ENCODE results near the gene GPR141. TPM values are rescaled to one million over a fixed set of nuclear protein-coding genes. Genes with fewer than 3 reads are reported as not detected.

The GPR141 gene
- total RNA-seq, 1 experiment from 2014 or later, result not detected

DNA sequence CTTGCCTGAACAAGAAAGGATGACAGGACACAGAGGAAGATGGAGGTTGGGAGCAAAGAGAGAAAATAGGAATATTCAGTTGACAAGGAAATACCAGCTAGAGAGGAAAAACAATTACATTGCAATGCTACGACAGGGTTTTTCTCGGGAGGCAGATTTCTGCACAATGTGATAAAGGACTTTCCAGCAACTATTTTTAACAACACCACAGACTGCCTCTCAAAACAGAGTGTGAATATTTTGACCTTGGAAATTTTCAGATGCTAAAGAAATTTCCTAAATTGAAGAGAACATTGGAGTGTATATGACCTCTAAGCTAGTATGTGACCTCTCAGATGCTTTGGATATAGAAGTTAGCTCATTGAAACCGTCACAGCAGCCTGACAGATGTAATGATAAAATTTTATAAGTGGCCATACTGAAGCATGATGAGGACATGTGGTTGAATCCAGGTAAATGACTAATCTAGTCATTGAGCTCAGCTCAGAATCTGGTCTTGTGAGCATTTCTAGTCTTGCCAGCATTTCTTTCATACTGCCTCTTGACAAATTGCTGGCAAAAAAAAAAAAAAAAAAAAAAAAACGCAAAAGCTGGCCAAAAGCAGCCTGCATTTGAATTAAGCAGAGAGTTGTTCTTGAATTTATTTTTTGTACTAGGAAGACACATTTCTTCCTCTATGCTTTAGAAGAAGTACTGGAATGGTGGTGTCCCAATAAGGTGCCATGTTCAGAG lies 24.4 kb downstream of the GPR141 start (continued):
- TF ChIP-seq, protein P1, sequence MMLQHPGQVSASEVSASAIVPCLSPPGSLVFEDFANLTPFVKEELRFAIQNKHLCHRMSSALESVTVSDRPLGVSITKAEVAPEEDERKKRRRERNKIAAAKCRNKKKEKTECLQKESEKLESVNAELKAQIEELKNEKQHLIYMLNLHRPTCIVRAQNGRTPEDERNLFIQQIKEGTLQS (IDR thresholded peaks at IDR 0.05), result no peak

DNA sequence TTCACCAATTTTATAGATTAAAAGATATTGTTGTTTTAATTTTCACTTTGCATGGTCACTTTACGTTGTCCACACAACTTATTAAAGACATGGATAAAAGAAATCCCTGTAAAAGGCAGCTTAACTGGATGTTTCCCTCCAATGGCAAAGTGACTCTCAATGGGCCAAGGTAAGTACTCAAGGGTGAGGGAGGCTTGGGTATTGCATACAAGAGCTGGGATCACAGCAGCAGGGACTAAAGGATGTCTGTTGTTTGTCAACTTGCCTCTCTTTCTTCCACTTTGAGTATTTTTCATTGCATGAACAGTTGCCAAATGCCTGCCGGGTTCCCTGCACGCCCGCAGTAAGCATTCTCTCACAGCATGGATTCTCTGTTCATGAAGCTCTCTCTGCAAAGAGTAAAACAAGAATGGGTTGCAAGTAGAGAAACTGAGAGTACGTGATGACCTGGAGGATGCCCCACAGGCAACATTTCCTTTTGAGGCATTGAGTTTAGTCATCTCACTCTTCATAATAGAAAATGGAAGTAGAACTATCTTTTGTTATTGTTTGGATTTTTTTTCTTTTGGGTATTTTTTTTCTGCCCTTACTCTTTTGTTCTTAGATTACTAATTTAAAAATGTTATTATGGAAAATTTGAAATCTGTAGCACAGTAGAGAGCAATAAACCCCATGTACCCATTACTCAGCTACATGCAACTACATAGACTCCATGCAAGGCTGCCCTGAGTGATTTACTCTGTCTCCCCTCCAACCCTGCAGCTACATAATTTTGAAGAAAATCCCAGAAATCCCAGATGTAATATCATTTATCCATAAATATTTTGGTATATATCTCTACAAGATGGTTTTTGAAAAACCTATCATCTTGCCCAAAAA lies 26.3 kb downstream of the GPR141 start:
- Histone ChIP-seq H4K20me1 (ENCODE audit: insufficient read depth) (no peaks in the 10 kb centered on the region), H3K27me3 (ENCODE audit: insufficient read depth, low read length) (no peaks in the 10 kb centered on the region; the same call in 1 of the 2 replicates), H3K79me2 (ENCODE audit: insufficient read depth, low read length) (no peaks in the 10 kb centered on the region), H3K9ac (ENCODE audit: low read length) (no peak overlapping the region), H3K4me3 (replicated peaks in 1 of 2; ENCODE audit: low read depth in 1 of 2, low read length in 2 of 2) (no peak overlapping the region), H3K27ac (ENCODE audit: low read depth, low read length) (no peak overlapping the region), H3K36me3 (ENCODE audit: control insufficient read depth in 1 of 2, insufficient read depth in 2 of 2, low read length in 2 of 2) (no peaks in the 10 kb centered on the region), H2AFZ (ENCODE audit: low read depth, low read length, poor library complexity, severe bottlenecking) (no peak overlapping the region), H3K9me3 (ENCODE audit: control insufficient read depth in 1 of 2, insufficient read depth in 1 of 2, low read depth in 1 of 2, low read length in 2 of 2) (no peaks in the 10 kb centered on the region), H3K4me2 (ENCODE audit: low read length) (no peak overlapping the region), H3K9me2 (ENCODE audit: insufficient read depth) (no peaks in the 10 kb centered on the region), H3K4me1 (ENCODE audit: control insufficient read depth in 1 of 2, insufficient read depth in 2 of 2, low read length in 2 of 2) (no peaks in the 10 kb centered on the region)
- no TSS peak for BruUV-seq (replicated peaks)
- RAD21 ChIA-PET (ENCODE audit: low non-redundant PET in 1 of 2, low total read pairs in 2 of 2, uncharacterized antibody in 2 of 2, unreplicated experiment in 2 of 2), result no interaction called here
- CTCF ChIA-PET, result no interaction called here
- ATAC-seq (no peak), DNase-seq (ENCODE audit: low read depth, low spot score) (no peak)
- intact Hi-C loops (cut with micrococcal nuclease), result no loop called here
- POLR2A ChIA-PET, result no interaction called here
- TF ChIP-seq POLR2A (IDR thresholded peaks at IDR 0.05; ENCODE audit: borderline replicate concordance, extremely low read depth, insufficient read depth, insufficient read length), result no peak
- TF ChIP-seq JUND (IDR thresholded peaks at IDR 0.05), result no peak
- TF ChIP-seq EZH2phosphoT487 (IDR thresholded peaks at IDR 0.05; ENCODE audit: borderline replicate concordance), result no peak
- TF ChIP-seq EGR1 (IDR thresholded peaks at IDR 0.05; ENCODE audit: low read depth), result no peak
- no peak for TF ChIP-seq EZH2 (IDR thresholded peaks at IDR 0.05)
- TF ChIP-seq CBX3 (IDR thresholded peaks at IDR 0.05; ENCODE audit: low read depth), result no peak
- TF ChIP-seq, protein P2, sequence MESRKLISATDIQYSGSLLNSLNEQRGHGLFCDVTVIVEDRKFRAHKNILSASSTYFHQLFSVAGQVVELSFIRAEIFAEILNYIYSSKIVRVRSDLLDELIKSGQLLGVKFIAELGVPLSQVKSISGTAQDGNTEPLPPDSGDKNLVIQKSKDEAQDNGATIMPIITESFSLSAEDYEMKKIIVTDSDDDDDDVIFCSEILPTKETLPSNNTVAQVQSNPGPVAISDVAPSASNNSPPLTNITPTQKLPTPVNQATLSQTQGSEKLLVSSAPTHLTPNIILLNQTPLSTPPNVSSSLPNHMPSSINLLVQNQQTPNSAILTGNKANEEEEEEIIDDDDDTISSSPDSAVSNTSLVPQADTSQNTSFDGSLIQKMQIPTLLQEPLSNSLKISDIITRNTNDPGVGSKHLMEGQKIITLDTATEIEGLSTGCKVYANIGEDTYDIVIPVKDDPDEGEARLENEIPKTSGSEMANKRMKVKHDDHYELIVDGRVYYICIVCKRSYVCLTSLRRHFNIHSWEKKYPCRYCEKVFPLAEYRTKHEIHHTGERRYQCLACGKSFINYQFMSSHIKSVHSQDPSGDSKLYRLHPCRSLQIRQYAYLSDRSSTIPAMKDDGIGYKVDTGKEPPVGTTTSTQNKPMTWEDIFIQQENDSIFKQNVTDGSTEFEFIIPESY (IDR thresholded peaks at IDR 0.05; ENCODE audit: extremely low read depth, insufficient replicate concordance, low read length), result no peak
- no peak for TF ChIP-seq SP1 (IDR thresholded peaks at IDR 0.05; ENCODE audit: low read depth)
- TF ChIP-seq, protein P3, sequence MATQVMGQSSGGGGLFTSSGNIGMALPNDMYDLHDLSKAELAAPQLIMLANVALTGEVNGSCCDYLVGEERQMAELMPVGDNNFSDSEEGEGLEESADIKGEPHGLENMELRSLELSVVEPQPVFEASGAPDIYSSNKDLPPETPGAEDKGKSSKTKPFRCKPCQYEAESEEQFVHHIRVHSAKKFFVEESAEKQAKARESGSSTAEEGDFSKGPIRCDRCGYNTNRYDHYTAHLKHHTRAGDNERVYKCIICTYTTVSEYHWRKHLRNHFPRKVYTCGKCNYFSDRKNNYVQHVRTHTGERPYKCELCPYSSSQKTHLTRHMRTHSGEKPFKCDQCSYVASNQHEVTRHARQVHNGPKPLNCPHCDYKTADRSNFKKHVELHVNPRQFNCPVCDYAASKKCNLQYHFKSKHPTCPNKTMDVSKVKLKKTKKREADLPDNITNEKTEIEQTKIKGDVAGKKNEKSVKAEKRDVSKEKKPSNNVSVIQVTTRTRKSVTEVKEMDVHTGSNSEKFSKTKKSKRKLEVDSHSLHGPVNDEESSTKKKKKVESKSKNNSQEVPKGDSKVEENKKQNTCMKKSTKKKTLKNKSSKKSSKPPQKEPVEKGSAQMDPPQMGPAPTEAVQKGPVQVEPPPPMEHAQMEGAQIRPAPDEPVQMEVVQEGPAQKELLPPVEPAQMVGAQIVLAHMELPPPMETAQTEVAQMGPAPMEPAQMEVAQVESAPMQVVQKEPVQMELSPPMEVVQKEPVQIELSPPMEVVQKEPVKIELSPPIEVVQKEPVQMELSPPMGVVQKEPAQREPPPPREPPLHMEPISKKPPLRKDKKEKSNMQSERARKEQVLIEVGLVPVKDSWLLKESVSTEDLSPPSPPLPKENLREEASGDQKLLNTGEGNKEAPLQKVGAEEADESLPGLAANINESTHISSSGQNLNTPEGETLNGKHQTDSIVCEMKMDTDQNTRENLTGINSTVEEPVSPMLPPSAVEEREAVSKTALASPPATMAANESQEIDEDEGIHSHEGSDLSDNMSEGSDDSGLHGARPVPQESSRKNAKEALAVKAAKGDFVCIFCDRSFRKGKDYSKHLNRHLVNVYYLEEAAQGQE (IDR thresholded peaks at IDR 0.05; ENCODE audit: low read depth), result no peak
- no peak for TF ChIP-seq ZFX (IDR thresholded peaks at IDR 0.05)
- TF ChIP-seq, protein P4, sequence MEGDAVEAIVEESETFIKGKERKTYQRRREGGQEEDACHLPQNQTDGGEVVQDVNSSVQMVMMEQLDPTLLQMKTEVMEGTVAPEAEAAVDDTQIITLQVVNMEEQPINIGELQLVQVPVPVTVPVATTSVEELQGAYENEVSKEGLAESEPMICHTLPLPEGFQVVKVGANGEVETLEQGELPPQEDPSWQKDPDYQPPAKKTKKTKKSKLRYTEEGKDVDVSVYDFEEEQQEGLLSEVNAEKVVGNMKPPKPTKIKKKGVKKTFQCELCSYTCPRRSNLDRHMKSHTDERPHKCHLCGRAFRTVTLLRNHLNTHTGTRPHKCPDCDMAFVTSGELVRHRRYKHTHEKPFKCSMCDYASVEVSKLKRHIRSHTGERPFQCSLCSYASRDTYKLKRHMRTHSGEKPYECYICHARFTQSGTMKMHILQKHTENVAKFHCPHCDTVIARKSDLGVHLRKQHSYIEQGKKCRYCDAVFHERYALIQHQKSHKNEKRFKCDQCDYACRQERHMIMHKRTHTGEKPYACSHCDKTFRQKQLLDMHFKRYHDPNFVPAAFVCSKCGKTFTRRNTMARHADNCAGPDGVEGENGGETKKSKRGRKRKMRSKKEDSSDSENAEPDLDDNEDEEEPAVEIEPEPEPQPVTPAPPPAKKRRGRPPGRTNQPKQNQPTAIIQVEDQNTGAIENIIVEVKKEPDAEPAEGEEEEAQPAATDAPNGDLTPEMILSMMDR (IDR thresholded peaks at IDR 0.05 in 2 of 3, conservative IDR thresholded peaks at IDR 0.05 in 1 of 3; ENCODE audit: borderline replicate concordance in 1 of 3, insufficient read depth in 1 of 3, low read depth in 2 of 3, low read length in 2 of 3), result no peak
- TF ChIP-seq, protein P5, sequence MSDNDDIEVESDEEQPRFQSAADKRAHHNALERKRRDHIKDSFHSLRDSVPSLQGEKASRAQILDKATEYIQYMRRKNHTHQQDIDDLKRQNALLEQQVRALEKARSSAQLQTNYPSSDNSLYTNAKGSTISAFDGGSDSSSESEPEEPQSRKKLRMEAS (IDR thresholded peaks at IDR 0.05), result no peak
- no peak for TF ChIP-seq CEBPB (IDR thresholded peaks at IDR 0.05; ENCODE audit: low read depth)
- TF ChIP-seq, protein P1 (IDR thresholded peaks at IDR 0.05), result no peak
